Gastroesophageal sphincter (tissue), 4 donors: Measurements from ENCODE around the gene CYP2J2. TPM values are rescaled to one million over a fixed set of nuclear protein-coding genes. Genes with fewer than 3 reads are reported as not detected.

Source experiments
- ATAC-seq: fragments of 150-250 bp; one replicate; pipeline ENCODE4 v1.9.1; 2016; ENCODE audit warnings: mild to moderate bottlenecking, moderate library complexity
- H3K27ac ChIP-seq, 4 donors: fragments of 200-600 bp; sonication (generic) in 3 of 4; 1 replicate in 3 of 4; 2 replicates in 1 of 4; pipeline ENCODE4 v1.5.1; 2016 to 2019
- H3K27me3 ChIP-seq: fragments of 200-600 bp; sonication (generic); one replicate; pipeline ENCODE4 v1.5.1; 2019
- H3K36me3 ChIP-seq, 2 donors: fragments of 200-600 bp; sonication (generic); one replicate each; pipeline ENCODE4 v1.5.1; 2019; ENCODE audit warnings: control low read depth in 1 of 2
- H3K4me1 ChIP-seq, 3 donors: fragments of 200-600 bp; sonication (generic); 1 replicate in 2 of 3; 2 replicates in 1 of 3; pipeline ENCODE4 v1.5.1; 2016 to 2019; ENCODE audit warnings: control low read depth in 2 of 3
- H3K4me3 ChIP-seq, 2 donors: fragments of 200-600 bp; sonication (generic); one replicate each; pipeline ENCODE4 v1.5.1; 2019; ENCODE audit warnings: mild to moderate bottlenecking in 1 of 2, moderate library complexity in 1 of 2
- H3K9me3 ChIP-seq, 3 donors: fragments of 200-600 bp; sonication (generic); one replicate each; pipeline ENCODE4 v1.5.1; 2017 to 2019; ENCODE audit warnings: control low read depth in 2 of 3
- EP300 ChIP-seq: sonication (generic); formaldehyde crosslinking; IDR thresholded peaks from one replicate; pipeline ENCODE4 v1.6.1; 2017; ENCODE audit warnings: antibody characterized with exemption, mild to moderate bottlenecking
- POLR2A ChIP-seq, 2 donors: fragments of 450-650 bp; IDR thresholded peaks; one replicate each; pipeline ENCODE4 v1.6.1; 2017; ENCODE audit warnings: antibody characterized with exemption in 2 of 2, mild to moderate bottlenecking in 2 of 2, moderate library complexity in 1 of 2
- POLR2AphosphoS5 ChIP-seq: sonication (generic); formaldehyde crosslinking; IDR thresholded peaks from one replicate; pipeline ENCODE4 v1.6.1; 2017; ENCODE audit warnings: antibody characterized with exemption
- WGBS, 2 donors: methylation state at CpG; one replicate each; pipeline ENCODE4 v1.1.5; 2018; ENCODE audit warnings: low coverage in 1 of 2; 5-methylcytosine and 5-hydroxymethylcytosine counted together
- total RNA-seq, 4 donors: library from RNA; depleted of rRNA; stranded (reverse); fragments of >200 nt; gene quantifications; one replicate each; pipeline ENCODE4 v1.1.0, GENCODE V29; 2016
- TF ChIP-seq, protein P1 (sequence below), 4 experiments: fragments of 200-600 bp in 2 of 4; fragments of 450-650 bp in 2 of 4; sonication (generic) in 1 of 4; IDR thresholded peaks; one replicate each; pipeline ENCODE4 v1.5.1; 2017 to 2019; ENCODE audit warnings: antibody characterized with exemption in 4 of 4, mild to moderate bottlenecking in 2 of 4, moderate library complexity in 2 of 4

Gene CYP2J2
- total RNA-seq, 4 donors from 2014 or later, result 0.31 to 3.9 (median 0.35) TPM; not detected in 1

DNA sequence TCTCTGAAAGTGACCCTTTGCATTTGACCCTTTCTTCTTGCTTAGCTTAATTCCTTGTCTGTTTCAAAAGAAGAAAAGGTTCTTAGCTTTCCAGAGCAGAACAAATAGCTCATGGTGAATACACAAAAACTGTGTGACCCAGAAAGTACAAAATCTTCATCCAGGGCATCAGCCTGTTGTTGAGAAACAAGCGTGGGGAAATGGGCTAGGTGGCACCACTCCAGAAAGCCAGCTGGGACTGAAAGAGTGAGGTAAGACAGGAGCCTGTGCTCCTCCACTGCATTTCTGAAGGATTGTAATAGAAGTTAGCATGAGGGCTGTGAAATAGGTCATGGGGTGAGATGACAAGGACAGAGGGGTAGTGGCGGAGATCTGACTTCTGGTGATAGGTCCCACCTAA is 45.8 kb downstream of the CYP2J2 start:
- Histone ChIP-seq H3K9me3 (peaks cover 0 to 18% (median 0%) of the 10 kb centered on the region in 3 donors), H3K36me3 (no peaks in the 10 kb centered on the region), H3K27ac (no peak overlapping the region), H3K4me3 (no peak overlapping the region), H3K4me1 (no peaks in the 10 kb centered on the region), H3K27me3 (no peaks in the 10 kb centered on the region)
- no peak for ATAC-seq
- TF ChIP-seq POLR2AphosphoS5, result no peak
- TF ChIP-seq POLR2A (IDR thresholded peaks at IDR 0.05), result no peak
- TF ChIP-seq, protein P1, sequence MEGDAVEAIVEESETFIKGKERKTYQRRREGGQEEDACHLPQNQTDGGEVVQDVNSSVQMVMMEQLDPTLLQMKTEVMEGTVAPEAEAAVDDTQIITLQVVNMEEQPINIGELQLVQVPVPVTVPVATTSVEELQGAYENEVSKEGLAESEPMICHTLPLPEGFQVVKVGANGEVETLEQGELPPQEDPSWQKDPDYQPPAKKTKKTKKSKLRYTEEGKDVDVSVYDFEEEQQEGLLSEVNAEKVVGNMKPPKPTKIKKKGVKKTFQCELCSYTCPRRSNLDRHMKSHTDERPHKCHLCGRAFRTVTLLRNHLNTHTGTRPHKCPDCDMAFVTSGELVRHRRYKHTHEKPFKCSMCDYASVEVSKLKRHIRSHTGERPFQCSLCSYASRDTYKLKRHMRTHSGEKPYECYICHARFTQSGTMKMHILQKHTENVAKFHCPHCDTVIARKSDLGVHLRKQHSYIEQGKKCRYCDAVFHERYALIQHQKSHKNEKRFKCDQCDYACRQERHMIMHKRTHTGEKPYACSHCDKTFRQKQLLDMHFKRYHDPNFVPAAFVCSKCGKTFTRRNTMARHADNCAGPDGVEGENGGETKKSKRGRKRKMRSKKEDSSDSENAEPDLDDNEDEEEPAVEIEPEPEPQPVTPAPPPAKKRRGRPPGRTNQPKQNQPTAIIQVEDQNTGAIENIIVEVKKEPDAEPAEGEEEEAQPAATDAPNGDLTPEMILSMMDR (IDR thresholded peaks at IDR 0.05), result no peak
- 100% methylated on average over 1 of the region's 2 CpGs for WGBS, 2 donors

DNA sequence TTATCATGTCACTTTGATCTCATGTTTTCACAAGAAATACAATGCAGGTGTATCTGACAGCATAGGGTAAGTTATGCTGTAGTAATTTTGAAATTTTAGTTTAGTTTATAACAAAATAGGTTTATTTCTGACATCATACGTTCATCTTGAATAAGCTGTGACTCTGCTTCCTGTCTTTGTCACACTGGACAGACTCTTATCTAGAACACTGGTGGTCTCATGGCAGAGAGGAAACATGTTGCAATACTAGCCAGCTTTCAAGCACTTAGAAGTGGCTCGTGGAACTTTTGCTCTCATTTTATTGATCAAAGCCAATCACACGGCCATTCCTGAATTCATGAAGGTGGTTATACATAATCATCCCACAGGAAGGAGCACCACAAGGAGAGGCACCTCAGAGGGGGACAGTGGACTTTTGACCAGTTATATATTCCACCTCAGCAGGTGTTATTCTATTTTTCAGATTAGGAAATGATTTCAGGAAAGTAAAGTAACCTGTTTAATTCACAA is 46.5 kb downstream of the CYP2J2 start:
- Histone ChIP-seq H3K4me1 (no peaks in the 10 kb centered on the region), H3K9me3 (peaks cover 0 to 18% (median 0%) of the 10 kb centered on the region in 3 donors), H3K27me3 (no peaks in the 10 kb centered on the region), H3K4me3 (no peak overlapping the region), H3K36me3 (no peaks in the 10 kb centered on the region), H3K27ac (no peak overlapping the region)
- 69% methylated on average over 2 to 3 of the region's 3 CpGs for whole genome bisulfite sequencing, 2 donors
- TF ChIP-seq, protein P1 (IDR thresholded peaks at IDR 0.05), result no peak
- TF ChIP-seq POLR2AphosphoS5 (no peak), POLR2A (IDR thresholded peaks at IDR 0.05) (no peak), EP300 (no peak)
- ATAC-seq, result no peak

DNA sequence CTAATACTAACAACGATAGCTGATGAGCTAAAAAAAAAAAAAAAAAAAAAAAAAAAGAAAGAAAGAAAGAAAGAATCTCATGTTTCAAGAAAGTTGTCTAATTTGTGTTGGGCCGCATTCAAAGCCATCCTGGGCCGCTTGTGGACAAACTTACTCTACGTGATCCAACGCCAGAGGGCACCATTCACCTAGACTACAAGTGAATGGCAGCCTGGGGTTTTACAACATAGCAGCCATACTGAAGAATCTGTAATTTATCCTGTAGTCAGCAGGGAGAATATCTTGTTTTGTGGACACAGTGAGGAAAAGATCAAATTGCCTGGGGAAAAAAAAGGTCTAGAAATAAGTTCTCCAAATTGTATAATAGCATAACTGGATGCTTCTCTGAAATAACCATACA is 47.0 kb downstream of the CYP2J2 start:
- 34 to 39% methylated on average over 4 to 5 of the region's 5 CpGs for WGBS, 2 donors
- Histone ChIP-seq H3K9me3 (peaks cover 0 to 18% (median 0%) of the 10 kb centered on the region in 3 donors), H3K4me1 (no peaks in the 10 kb centered on the region), H3K4me3 (no peak overlapping the region), H3K27ac (no peak overlapping the region), H3K36me3 (no peaks in the 10 kb centered on the region), H3K27me3 (no peaks in the 10 kb centered on the region)
- no peak for ATAC-seq
- TF ChIP-seq POLR2A (IDR thresholded peaks at IDR 0.05) (no peak), EP300 (no peak), POLR2AphosphoS5 (no peak)
- TF ChIP-seq, protein P1 (IDR thresholded peaks at IDR 0.05), result peak in 3 of 4 experiments; percentile 45 to 51 (median 48)

DNA sequence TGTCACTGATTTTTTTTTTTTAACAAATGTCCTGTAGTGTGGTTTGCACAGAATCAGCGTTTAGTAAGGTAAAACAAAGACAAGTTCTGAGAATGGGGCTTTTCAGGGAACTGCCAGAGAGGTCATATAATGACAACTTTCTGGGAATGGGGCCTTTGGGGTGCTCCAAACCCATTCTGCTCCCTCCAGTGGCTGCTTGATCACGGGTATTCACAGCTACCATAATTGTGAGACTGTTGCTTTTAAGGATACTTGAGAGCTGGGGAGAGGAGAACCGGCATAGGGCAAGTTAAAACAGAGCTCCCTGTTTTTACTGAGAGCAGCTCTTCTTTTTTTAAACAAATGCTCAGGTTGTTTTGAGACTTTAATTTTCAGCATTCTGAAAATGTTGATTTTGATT is 48.2 kb downstream of the CYP2J2 start:
- Histone ChIP-seq H3K27me3 (no peaks in the 10 kb centered on the region), H3K9me3 (peaks cover 0 to 18% (median 0%) of the 10 kb centered on the region in 3 donors), H3K4me3 (no peak overlapping the region), H3K4me1 (no peaks in the 10 kb centered on the region), H3K27ac (no peak overlapping the region), H3K36me3 (no peaks in the 10 kb centered on the region)
- 70 to 100% methylated on average over 1 to 3 of the region's 3 CpGs for WGBS, 2 donors
- TF ChIP-seq EP300, result no peak
- no peak for ATAC-seq

DNA sequence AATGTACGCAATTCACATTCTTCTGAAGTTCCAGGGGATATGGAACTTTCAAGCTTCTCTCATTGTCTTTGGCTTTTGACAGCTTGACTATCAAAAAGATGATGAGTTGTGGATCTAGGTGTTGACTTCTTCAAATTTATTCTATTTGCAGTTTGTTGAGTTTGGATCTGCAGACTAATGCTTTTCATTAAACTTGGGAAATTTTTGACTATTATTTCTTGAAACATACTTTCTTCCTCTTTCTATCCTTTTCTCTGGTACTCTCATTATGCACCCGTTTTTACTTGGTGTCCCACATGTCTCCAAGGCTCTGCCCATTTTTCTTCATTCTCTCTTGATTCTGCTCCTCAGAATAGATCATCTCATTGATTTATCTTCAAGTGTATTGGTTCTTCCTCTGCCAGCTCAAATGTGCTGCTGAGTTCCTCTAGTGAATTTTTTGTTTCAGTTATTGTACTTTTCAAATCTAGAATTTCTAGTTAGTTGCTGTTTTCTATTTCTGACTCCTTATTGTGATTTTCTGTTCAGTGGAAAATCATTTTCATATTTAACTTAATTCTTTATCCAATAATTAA is 49.4 kb downstream of the CYP2J2 start:
- TF ChIP-seq EP300, result no peak
- no peak for TF ChIP-seq POLR2AphosphoS5
- TF ChIP-seq, protein P1 (IDR thresholded peaks at IDR 0.05), result no peak
- TF ChIP-seq POLR2A (IDR thresholded peaks at IDR 0.05), result no peak
- Histone ChIP-seq H3K9me3 (peaks cover 0 to 18% (median 0%) of the 10 kb centered on the region in 3 donors), H3K27me3 (no peaks in the 10 kb centered on the region), H3K4me3 (no peak overlapping the region), H3K27ac (no peak overlapping the region), H3K4me1 (no peaks in the 10 kb centered on the region), H3K36me3 (no peaks in the 10 kb centered on the region)
- no peak for ATAC-seq
- 100% methylated on average over 2 of the region's 2 CpGs for WGBS, 2 donors
